HG02610 (cell line): ENCODE measurements around the gene HEMK1.

Experiments
- ATAC-seq: cut with Tn5 transposase; IDR thresholded peaks from one replicate; pipeline ENCODE4 v1.9.1; 2021; ENCODE audit warnings: mild to moderate bottlenecking, moderate library complexity; ENCODE audit not compliant: unreplicated experiment

Gene HEMK1

GRCh38 chr3:50568947-50569749, at the start of gene HEMK1:
TSS of gene HEMK1 (plus strand) at chr3:50569522. CDS start at chr3:50571105, 1,583 bp downstream.
- peak; percentile 55 for ATAC-seq

- ATAC-seq = no peak
These were observed 48.5 kb upstream of the HEMK1 start for GRCh38 chr3:50520849-50521248.

- no peak for ATAC-seq
These were observed 47.8 kb upstream of the HEMK1 start for GRCh38 chr3:50521572-50521971.

GRCh38 chr3:50523279-50523811, 46.0 kb upstream of the HEMK1 start:
- ATAC-seq = no peak

GRCh38 chr3:50524746-50525145, 44.6 kb upstream of the HEMK1 start:
- ATAC-seq = no peak

GRCh38 chr3:50525191-50525910, 44.0 kb upstream of the HEMK1 start:
- no peak for ATAC-seq

- no peak for ATAC-seq
These were observed 43.3 kb upstream of the HEMK1 start for GRCh38 chr3:50525987-50526386.

- ATAC-seq = no peak
These were observed 39.0 kb upstream of the HEMK1 start for GRCh38 chr3:50530001-50530970.

- ATAC-seq = no peak
These were observed 38.1 kb upstream of the HEMK1 start for GRCh38 chr3:50531201-50531600.

GRCh38 chr3:50532062-50532705, 37.1 kb upstream of the HEMK1 start:
- no peak for ATAC-seq

- ATAC-seq = no peak
These were observed 36.0 kb upstream of the HEMK1 start for GRCh38 chr3:50533316-50533715.

GRCh38 chr3:50533807-50534461, 35.4 kb upstream of the HEMK1 start:
- no peak for ATAC-seq

GRCh38 chr3:50534681-50535330, 34.5 kb upstream of the HEMK1 start:
- ATAC-seq = no peak

- no peak for ATAC-seq
These were observed 32.7 kb upstream of the HEMK1 start for GRCh38 chr3:50536471-50537180.

GRCh38 chr3:50537421-50538129, 31.7 kb upstream of the HEMK1 start:
- ATAC-seq = no peak

- ATAC-seq = no peak
These were observed 29.7 kb upstream of the HEMK1 start for GRCh38 chr3:50539356-50540286.
